Activated T-cell treated with anti-CD3 and anti-CD28 coated beads, Interleukin-2, amount 50 U/mL, for 4 hours (primary cell): ENCODE data around the gene H6PD. TPM values are rescaled to one million over a fixed set of nuclear protein-coding genes. Genes with fewer than 3 reads are reported as not detected.

Experiments used
- ATAC-seq, 2 donors: fragments of 200-7000 bp; cut with Tn5 transposase; one replicate each; pipeline ENCODE4 v1.10.0; 2021
- DNase-seq: peaks from one replicate; pipeline ENCODE4 v3.0.0-alpha.2; 2020
- H3K27me3 Mint-ChIP-seq: one replicate; pipeline ENCODE4 v1.8.0; 2021; ENCODE audit warnings: low read depth, mixed read lengths
- H3K36me3 Mint-ChIP-seq: one replicate; pipeline ENCODE4 v1.8.0; 2022; ENCODE audit warnings: mixed read lengths; ENCODE audit not compliant: insufficient read depth
- H3K4me1 Mint-ChIP-seq: one replicate; pipeline ENCODE4 v1.8.0; 2021; ENCODE audit warnings: low read depth, mixed read lengths
- H3K4me3 Mint-ChIP-seq: one replicate; pipeline ENCODE4 v1.8.0; 2021; ENCODE audit warnings: mild to moderate bottlenecking, moderate library complexity, mixed read lengths
- H3K9me3 Mint-ChIP-seq: one replicate; pipeline ENCODE4 v1.8.0; 2021; ENCODE audit warnings: mixed read lengths
- total RNA-seq, 3 donors: library from RNA; stranded (reverse); gene quantifications; one replicate each; pipeline ENCODE4 v1.2.1, GENCODE V29; 2021

Gene H6PD
- total RNA-seq, 3 donors from 2014 or later = 4.7 to 6.1 (median 5.0) TPM

DNA sequence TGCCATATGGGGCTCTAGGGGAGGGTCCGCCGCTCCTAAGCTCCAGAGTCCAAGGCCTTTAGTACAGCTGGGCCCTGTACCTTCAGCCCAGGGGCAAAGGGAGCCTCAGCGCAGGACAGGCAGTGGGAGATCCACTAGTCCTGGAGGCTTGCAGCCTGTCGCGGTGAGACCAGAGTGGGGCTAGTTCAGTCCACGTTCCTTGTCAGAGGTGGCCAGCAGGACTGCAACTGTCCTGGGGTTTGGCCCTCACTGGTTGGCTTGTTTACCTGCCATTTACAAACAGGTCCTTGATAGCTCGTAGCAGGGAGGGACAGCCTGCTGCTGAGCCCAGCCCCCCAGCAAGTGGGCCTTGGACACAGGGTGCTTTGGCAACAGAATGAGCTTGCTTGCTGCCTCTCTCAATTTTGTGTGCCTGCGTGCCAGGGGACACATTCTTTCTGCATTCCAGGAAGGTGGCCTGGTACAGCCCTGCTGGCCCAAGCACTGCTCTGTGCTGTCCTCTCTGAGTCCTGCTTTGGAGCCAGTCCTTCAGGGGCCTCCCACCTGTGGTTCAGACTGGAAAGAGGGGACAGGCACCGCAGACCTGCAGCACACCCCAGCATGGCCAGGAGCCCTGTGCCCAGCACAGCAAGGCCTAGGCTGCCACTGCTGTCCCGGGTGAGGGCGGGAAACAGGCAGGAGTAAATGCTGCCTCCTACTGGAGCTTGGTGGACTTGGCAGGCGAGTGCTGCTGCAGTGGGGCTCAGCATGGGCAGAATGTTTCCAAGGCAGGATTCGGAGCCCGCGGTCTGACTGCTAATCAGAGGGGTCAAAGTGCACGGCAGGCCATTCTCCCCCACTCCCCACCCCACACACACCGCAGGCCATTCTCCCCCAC, 15.2 kb downstream of the H6PD start:
- Mint-ChIP-seq H3K27me3 (no peaks in the 10 kb centered on the region), H3K4me3 (no peak overlapping the region), H3K9me3 (no peaks in the 10 kb centered on the region), H3K4me1 (peaks cover 9% of the 10 kb centered on the region), H3K36me3 (peaks cover 16% of the 10 kb centered on the region)
- ATAC-seq (peak; percentile 40 to 43), DNase-seq (no peak)

DNA sequence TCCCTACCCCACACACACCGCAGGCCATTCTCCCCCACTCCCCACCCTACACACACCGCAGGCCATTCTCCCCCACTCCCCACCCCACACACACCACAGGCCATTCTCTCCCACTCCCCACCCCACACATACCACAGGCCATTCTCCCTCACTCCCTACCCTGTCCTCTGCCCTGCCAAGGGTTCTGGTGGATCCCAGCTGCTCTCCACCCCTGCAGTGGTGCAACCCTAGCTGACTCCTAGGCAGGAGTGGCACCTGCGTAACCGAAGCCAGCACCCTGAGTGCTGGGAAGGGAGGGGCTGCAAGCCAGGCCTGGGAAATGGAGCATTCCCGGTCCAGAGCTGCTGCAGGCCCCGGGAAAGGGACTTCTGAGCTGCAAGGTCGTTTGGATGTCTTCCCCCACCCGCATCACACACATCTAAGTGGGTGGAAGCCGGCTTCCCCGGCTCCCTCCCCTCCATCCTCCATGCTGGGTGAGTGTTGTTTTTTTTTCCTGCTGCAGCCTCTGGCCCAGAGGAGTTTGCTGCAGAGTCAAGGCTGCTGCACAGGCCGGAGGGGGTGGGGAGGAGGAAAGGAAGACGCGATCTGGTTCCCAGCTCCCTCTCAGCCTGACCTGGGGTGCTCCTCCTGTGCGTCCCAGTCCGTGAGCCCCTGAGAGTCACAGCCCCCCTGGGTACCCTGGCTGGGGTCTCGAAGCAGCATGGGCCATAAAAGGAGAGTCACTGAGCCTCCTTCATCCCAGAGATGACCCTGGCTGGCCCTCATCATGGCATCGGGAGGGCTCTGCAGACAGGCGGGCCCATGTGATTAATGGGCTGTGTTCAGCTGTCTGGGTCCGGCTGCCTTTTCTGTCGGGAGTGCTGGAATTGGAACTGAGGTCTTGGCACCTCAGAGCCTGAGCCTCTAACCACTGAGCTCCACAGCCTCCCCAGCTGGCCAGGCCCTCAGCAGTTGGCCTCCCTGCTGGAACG, 16.1 kb downstream of the H6PD start:
- peaks cover 7% of the 10 kb centered on the region for H3K4me1 Mint-ChIP-seq
- H3K27me3 Mint-ChIP-seq = no peaks in the 10 kb centered on the region
- DNase-seq (no peak), ATAC-seq (no peak)
- peaks cover 16% of the 10 kb centered on the region for H3K36me3 Mint-ChIP-seq
- H3K9me3 Mint-ChIP-seq = no peaks in the 10 kb centered on the region
- no peak overlapping the region for H3K4me3 Mint-ChIP-seq

DNA sequence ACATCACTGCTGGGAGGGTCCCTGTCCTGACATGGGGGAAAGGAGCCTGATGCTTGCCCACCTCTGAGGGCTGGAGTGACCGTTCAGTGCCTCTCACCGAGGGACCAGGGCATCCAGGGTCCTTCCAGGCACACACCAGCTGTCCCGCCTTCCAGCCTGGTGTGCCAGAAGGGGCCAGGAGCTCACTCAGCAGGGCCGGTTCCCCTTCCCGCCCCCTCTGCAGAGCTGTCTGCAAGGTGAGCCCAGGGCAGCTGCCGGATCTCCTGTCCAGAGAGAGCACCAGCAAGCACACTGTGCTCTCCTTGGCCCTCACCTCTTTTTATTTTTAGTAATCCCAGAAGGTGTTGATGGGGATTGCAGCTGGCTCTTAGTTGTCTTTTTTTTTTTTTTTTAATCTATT, 16.9 kb downstream of the H6PD start:
- no peaks in the 10 kb centered on the region for H3K27me3 Mint-ChIP-seq
- H3K36me3 Mint-ChIP-seq = peaks cover 12% of the 10 kb centered on the region

DNA sequence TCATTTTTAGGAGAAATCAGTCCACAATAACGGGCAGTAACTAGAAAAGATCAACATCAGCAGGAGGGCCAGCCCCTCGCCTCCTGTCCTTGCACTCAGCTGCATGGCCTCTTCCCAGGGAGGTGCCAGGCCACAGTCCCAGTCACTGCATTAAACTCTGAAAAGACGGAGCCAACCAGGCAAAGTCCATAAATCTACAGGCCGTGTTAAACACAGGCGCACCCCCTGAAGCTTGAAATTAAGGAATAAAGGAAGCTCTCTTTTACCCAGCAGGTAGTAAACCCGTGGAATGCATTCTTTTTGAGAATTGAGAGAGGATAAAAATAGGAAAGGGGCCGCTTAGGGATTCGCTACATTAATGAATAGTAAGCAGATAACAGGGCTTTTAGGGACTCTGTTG, 18.4 kb downstream of the H6PD start:
- DNase-seq (no peak), ATAC-seq (no peak)
- peaks cover 13% of the 10 kb centered on the region for H3K36me3 Mint-ChIP-seq
- H3K27me3 Mint-ChIP-seq = no peaks in the 10 kb centered on the region
- H3K4me3 Mint-ChIP-seq = no peak overlapping the region
- H3K4me1 Mint-ChIP-seq = peaks cover 9% of the 10 kb centered on the region
- H3K9me3 Mint-ChIP-seq = no peaks in the 10 kb centered on the region

More for the DNA sequence above, 16.9 kb downstream of the H6PD start:
- H3K4me1 Mint-ChIP-seq = peaks cover 7% of the 10 kb centered on the region
- no peaks in the 10 kb centered on the region for H3K9me3 Mint-ChIP-seq
- no peak for DNase-seq
- ATAC-seq = no peak
- H3K4me3 Mint-ChIP-seq = no peak overlapping the region

DNA sequence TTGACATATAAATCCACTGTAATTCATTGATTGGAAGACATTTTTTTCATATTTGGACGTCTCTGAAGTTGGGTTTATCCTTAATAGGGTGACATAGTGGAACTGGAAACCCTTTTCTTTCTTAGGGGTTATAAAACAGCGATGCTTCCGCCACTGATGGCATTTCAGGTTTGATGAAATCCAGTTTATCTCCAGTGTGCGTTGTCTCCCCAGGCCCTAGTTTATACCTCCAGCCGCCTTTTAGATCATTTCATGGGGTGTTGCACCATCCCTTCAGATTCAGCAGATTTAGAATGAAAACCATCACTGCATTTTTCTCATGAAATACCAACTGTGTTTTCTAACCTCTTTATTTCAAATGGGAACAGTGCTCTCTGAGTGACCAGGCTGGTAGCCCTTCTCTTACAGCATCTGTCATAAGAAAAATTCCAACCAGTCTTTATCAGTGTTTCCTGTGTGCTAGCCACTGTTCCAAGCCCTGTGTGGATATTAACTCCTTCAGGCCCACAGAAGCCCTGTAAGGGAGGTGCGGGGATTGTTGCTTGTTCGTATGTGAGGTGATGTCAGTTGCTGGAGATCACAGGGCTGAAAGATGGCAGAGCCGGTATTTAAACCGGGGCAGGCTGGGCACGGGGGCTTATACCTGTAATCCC, 19.0 kb downstream of the H6PD start:
- H3K9me3 Mint-ChIP-seq = no peaks in the 10 kb centered on the region
- DNase-seq (no peak), ATAC-seq (no peak)
- H3K36me3 Mint-ChIP-seq = peaks cover 16% of the 10 kb centered on the region
- peaks cover 13% of the 10 kb centered on the region for H3K4me1 Mint-ChIP-seq
- H3K27me3 Mint-ChIP-seq = no peaks in the 10 kb centered on the region
- H3K4me3 Mint-ChIP-seq = no peak overlapping the region

DNA sequence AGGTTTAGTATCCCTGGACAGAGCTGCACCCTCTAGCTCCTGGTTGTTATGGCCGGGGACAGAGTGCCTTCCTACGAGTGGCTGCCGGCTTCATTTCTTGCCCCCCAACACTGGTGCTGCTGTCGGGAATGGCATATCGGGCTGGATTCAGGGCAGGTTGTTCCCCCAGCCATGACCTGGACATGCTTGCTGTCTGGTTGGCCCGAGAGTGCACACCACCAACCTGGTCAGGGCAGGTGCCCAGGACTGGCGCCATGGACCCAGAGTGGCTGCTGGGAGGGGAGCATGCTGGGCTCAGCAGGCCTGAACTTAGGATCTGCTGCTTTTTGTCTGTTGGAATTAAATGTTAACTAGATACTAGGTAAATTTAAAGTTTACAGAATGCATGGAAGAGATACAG, 21.8 kb downstream of the H6PD start:
- Mint-ChIP-seq H3K36me3 (peaks cover 15% of the 10 kb centered on the region), H3K9me3 (no peaks in the 10 kb centered on the region), H3K27me3 (no peaks in the 10 kb centered on the region), H3K4me3 (no peak overlapping the region), H3K4me1 (peaks cover 24% of the 10 kb centered on the region)
- DNase-seq (no peak), ATAC-seq (no peak)

DNA sequence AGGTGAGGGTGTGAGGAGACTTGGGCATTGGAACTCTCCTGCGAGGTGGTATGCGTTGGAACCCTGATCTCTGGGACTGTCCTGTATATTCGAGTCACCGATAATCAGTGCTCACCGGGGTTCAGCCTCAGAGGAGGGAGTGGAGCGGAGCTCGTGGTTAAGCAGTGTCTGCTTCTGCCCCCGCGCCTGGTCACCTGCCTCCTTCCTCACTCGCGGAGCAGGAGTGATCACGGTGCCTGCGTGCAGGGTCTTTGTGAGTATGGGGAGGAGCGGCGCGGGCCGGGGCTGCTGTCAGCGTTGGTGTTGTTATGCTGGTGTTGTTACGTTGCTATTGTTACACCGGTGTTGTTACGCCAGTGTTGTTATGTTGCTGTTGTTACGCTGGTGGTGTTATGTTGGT, 23.3 kb downstream of the H6PD start:
- peaks cover 15% of the 10 kb centered on the region for H3K36me3 Mint-ChIP-seq
- peaks cover 24% of the 10 kb centered on the region for H3K4me1 Mint-ChIP-seq
- H3K4me3 Mint-ChIP-seq = no peak overlapping the region
- no peaks in the 10 kb centered on the region for H3K27me3 Mint-ChIP-seq
- no peak for ATAC-seq
- no peak for DNase-seq
- no peaks in the 10 kb centered on the region for H3K9me3 Mint-ChIP-seq

DNA sequence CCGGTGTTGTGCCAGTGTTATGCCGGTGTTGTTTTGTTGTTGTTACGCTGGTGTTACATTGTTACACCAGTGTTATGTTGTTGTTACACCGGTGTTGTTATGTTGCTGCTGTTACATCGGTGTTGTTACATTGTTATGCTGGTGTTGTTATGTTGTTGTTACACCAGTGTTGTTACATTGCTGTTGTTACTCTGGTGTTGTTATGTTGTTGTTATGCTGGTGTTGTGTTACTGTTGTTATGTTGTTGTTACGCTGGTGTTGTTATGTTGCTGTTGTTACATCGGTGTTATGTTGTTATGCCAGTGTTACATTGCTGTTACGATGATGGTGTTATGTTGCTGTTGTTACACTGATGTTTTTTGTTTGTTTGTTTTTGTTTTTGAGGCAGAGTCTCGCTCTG, 24.1 kb downstream of the H6PD start:
- H3K4me1 Mint-ChIP-seq = peaks cover 24% of the 10 kb centered on the region
- H3K9me3 Mint-ChIP-seq = no peaks in the 10 kb centered on the region
- no peak for ATAC-seq

DNA sequence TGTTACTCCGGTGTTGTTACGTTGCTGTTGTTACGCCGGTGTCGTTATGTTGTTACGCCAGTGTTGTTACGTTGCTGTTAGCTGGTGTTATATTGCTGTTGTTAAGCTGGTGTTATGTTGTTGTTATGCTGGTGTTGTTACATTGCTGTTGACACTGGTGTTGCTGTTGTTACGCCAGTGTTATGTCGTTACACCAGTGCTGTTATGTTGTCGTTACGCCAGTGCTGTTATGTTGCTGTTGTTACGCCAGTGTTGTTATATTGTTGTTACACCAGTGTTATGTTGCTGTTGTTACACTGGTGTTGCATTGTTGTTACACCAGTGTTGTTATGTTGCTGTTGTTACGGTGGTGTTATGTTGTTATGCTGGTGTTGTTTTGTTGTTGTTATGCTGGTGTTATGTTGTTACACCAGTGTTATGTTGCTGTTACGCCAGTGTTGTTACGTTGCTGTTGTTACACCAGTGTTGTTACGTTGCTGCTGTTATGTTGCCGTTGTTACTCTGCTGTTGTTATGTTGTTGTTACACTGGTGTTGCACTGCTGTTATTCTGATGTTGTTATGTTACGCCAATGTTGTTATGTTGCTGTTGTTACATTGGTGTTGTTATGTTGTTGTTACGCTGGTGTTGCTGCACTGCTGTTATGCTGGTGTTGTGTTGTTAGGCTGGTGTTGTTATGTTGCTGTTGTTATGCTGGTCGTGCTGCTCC, 25.6 kb downstream of the H6PD start:
- peaks cover 16% of the 10 kb centered on the region for H3K36me3 Mint-ChIP-seq
- no peaks in the 10 kb centered on the region for H3K9me3 Mint-ChIP-seq
- DNase-seq (no peak), ATAC-seq (no peak)
- H3K27me3 Mint-ChIP-seq = no peaks in the 10 kb centered on the region
- H3K4me3 Mint-ChIP-seq = no peak overlapping the region
- peaks cover 18% of the 10 kb centered on the region for H3K4me1 Mint-ChIP-seq

More for the DNA sequence above, 24.1 kb downstream of the H6PD start:
- no peaks in the 10 kb centered on the region for H3K27me3 Mint-ChIP-seq
- H3K4me3 Mint-ChIP-seq = no peak overlapping the region
- H3K36me3 Mint-ChIP-seq = peaks cover 15% of the 10 kb centered on the region
- DNase-seq = no peak

DNA sequence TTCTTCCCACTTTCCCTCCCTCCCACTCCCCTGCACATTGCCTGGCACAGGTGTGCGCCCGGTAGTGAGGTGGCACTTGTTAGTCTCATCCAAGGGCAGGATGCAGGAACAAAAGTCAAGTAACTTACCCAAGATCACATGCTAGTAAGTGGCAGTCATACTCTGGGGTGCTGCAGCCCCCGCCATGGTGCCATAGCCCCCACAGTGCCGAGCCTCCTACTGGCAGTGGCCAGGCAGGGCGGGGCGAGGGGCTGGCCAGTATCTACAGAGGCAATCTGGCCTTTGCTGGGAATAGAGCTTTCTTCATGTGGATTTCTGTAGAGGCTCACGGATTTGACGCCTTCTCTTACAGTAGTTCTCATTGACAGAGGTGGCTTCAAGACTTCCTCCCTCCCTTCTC, 26.9 kb downstream of the H6PD start:
- ATAC-seq (no peak), DNase-seq (no peak)
- H3K9me3 Mint-ChIP-seq = no peaks in the 10 kb centered on the region
- peaks cover 20% of the 10 kb centered on the region for H3K36me3 Mint-ChIP-seq
- H3K4me1 Mint-ChIP-seq = peaks cover 18% of the 10 kb centered on the region
- no peaks in the 10 kb centered on the region for H3K27me3 Mint-ChIP-seq
- H3K4me3 Mint-ChIP-seq = no peak overlapping the region

DNA sequence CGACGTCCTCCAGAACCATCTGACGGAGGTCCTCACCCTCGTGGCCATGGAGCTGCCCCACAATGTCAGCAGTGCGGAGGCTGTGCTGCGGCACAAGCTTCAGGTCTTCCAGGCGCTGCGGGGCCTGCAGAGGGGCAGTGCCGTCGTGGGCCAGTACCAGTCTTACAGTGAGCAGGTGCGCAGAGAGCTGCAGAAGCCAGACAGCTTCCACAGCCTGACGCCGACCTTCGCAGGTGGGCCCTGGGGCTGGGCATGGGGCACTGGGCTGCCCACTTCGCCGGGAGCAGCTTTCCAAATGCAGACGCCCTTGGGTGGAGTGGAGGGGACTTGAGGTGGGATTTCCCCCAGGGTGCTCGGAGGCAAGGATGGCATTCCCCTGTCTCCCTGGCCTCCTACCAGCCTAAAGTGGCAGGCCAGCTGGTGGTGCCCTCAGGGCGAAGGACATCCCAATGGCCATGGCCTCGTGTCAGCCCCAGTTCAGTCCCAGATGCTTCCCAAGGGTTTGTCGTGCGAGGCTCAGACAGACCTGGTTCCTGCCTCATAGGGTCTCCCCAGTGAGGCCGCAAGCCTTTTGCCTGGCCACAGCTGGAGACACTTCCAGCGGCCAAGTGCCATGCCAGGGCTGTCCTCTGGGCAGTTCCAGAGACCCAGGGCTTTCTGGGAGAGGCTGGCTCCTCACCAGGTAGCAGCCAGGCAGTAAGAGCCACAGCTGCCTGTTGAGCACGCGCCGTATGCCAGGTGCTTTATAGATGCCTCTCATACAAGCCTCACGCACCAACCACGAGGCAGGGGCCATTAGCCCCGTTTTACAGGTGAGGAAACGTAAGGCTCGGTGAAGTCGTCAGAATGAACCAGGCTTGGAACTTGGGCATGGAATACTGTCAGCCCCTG, 27.8 kb downstream of the H6PD start:
- peaks cover 18% of the 10 kb centered on the region for H3K4me1 Mint-ChIP-seq
- H3K9me3 Mint-ChIP-seq = no peaks in the 10 kb centered on the region
- no peaks in the 10 kb centered on the region for H3K27me3 Mint-ChIP-seq
- no peak overlapping the region for H3K4me3 Mint-ChIP-seq
- DNase-seq (no peak), ATAC-seq (no peak)
- peaks cover 17% of the 10 kb centered on the region for H3K36me3 Mint-ChIP-seq

DNA sequence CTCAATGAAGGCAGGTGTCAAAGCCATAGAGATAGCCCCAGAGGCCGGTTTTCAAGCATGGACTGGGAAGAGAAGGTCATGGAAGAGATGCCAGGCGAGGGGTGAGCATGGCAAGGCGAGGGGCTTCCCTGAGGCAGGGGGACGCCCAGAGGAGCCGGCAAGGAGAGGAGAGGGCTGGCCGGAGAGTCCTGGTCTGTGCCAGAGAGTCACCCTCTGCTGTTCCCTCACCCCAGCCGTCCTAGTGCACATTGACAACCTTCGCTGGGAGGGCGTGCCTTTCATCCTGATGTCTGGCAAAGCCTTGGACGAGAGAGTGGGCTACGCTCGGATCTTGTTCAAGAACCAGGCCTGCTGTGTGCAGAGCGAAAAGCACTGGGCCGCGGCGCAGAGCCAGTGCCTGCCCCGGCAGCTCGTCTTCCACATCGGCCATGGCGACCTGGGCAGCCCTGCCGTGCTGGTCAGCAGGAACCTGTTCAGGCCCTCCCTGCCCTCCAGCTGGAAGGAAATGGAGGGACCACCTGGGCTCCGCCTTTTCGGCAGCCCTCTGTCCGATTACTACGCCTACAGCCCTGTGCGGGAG, 28.8 kb downstream of the H6PD start:
- DNase-seq = no peak
- Mint-ChIP-seq H3K36me3 (peaks cover 13% of the 10 kb centered on the region), H3K4me3 (no peak overlapping the region), H3K4me1 (peaks cover 15% of the 10 kb centered on the region), H3K27me3 (no peaks in the 10 kb centered on the region), H3K9me3 (no peaks in the 10 kb centered on the region)
- no peak for ATAC-seq
